CD14-positive monocyte (primary cell): ENCODE results near the gene TTF1. TPM values are rescaled to one million over a fixed set of nuclear protein-coding genes. Genes with fewer than 3 reads are reported as not detected.
A peak's percentile ranks its signal among the peaks of the same experiment; 100 is the strongest.

Source experiments
- DNase-seq, 3 donors: peaks; one replicate each; pipeline ENCODE4 v3.0.0-alpha.2; 2011 to 2022
- H2AFZ ChIP-seq: 2 replicates; pipeline ENCODE4 v1.6.0; 2012; ENCODE audit warnings: mild to moderate bottlenecking, low read depth, low read length, inconsistent platforms; ENCODE audit not compliant: insufficient read depth, poor library complexity, severe bottlenecking
- H3K27ac ChIP-seq, 2 donors: 1 replicate in 1 of 2; 2 replicates in 1 of 2; pipeline ENCODE4 v1.5.1; 2012 to 2013; ENCODE audit warnings: low read length in 2 of 2, control low read depth in 1 of 2, inconsistent platforms in 1 of 2, low read depth in 1 of 2, mild to moderate bottlenecking in 1 of 2
- H3K27me3 ChIP-seq, 2 donors: one replicate each; pipeline versions ENCODE4 v1.6.0 to v1.6.1; 2011 to 2013; ENCODE audit warnings: low read length in 2 of 2; ENCODE audit not compliant: control insufficient read depth in 2 of 2, insufficient read depth in 2 of 2
- H3K36me3 ChIP-seq, 2 donors: replicated peaks in 1 of 2; 1 replicate in 1 of 2; 2 replicates in 1 of 2; pipeline versions ENCODE4 v1.5.1 to v1.6.1; 2012 to 2013; ENCODE audit warnings: low read length in 2 of 2, control low read depth in 1 of 2, inconsistent platforms in 1 of 2, mild to moderate bottlenecking in 1 of 2; ENCODE audit not compliant: insufficient read depth in 2 of 2, control insufficient read depth in 1 of 2
- H3K4me1 ChIP-seq, 2 donors: 1 replicate in 1 of 2; 2 replicates in 1 of 2; pipeline versions ENCODE4 v1.5.1 to v1.6.1; 2012 to 2013; ENCODE audit warnings: low read length in 2 of 2, control low read depth in 1 of 2, inconsistent platforms in 1 of 2, mild to moderate bottlenecking in 1 of 2, moderate library complexity in 1 of 2; ENCODE audit not compliant: insufficient read depth in 2 of 2, control insufficient read depth in 1 of 2
- H3K4me2 ChIP-seq: replicated peaks from 2 replicates; pipeline ENCODE3; 2012; ENCODE audit warnings: low read length, moderate library complexity, mild to moderate bottlenecking; ENCODE audit not compliant: poor library complexity, severe bottlenecking; ENCODE audit errors: extremely low read depth
- H3K4me3 ChIP-seq, 3 experiments: fragments of 200-600 bp in 1 of 3; sonication (generic) in 1 of 3; replicated peaks in 1 of 3; 1 replicate in 2 of 3; 2 replicates in 1 of 3; pipeline ENCODE4 v1.5.1; 2011 to 2013; ENCODE audit warnings: low read length in 3 of 3, mild to moderate bottlenecking in 3 of 3, control low read depth in 2 of 3, low read depth in 2 of 3, inconsistent platforms in 1 of 3, moderate library complexity in 1 of 3
- H3K79me2 ChIP-seq: 2 replicates; pipeline ENCODE4 v1.6.0; 2012; ENCODE audit warnings: mild to moderate bottlenecking, control low read depth, inconsistent platforms, low read length, moderate library complexity; ENCODE audit not compliant: insufficient read depth
- H3K9ac ChIP-seq: 2 replicates; pipeline ENCODE4 v1.6.0; 2017; ENCODE audit warnings: low read length, mild to moderate bottlenecking; ENCODE audit not compliant: insufficient read depth, poor library complexity, severe bottlenecking
- H3K9me3 ChIP-seq, 2 donors: replicated peaks in 1 of 2; 1 replicate in 1 of 2; 2 replicates in 1 of 2; pipeline versions ENCODE4 v1.5.1 to v1.6.1; 2012 to 2013; ENCODE audit warnings: low read length in 2 of 2, control low read depth in 1 of 2; ENCODE audit not compliant: control insufficient read depth in 1 of 2, insufficient read depth in 1 of 2
- H4K20me1 ChIP-seq: 2 replicates; pipeline ENCODE4 v1.6.0; 2012; ENCODE audit warnings: mild to moderate bottlenecking, low read length, control low read depth, moderate library complexity; ENCODE audit not compliant: insufficient read depth
- H3K27ac Mint-ChIP-seq, 7 donors: one replicate each; pipeline ENCODE4 v1.8.0; 2020; ENCODE audit warnings: mild to moderate bottlenecking in 7 of 7, mixed read lengths in 7 of 7, moderate library complexity in 6 of 7, inconsistent platforms in 2 of 7
- H3K27me3 Mint-ChIP-seq, 3 donors: one replicate each; pipeline ENCODE4 v1.8.0; 2021 to 2022; ENCODE audit warnings: low read depth in 3 of 3, mild to moderate bottlenecking in 3 of 3, mixed read lengths in 3 of 3, moderate library complexity in 3 of 3, inconsistent platforms in 1 of 3
- H3K36me3 Mint-ChIP-seq, 2 donors: one replicate each; pipeline ENCODE4 v1.8.0; 2020; ENCODE audit warnings: mixed read lengths in 2 of 2, inconsistent platforms in 1 of 2, mild to moderate bottlenecking in 1 of 2
- H3K4me1 Mint-ChIP-seq: one replicate; pipeline ENCODE4 v1.8.0; 2020; ENCODE audit warnings: mild to moderate bottlenecking, mixed read lengths
- H3K4me3 Mint-ChIP-seq, 2 donors: one replicate each; pipeline ENCODE4 v1.8.0; 2020; ENCODE audit warnings: mild to moderate bottlenecking in 2 of 2, mixed read lengths in 2 of 2, moderate library complexity in 1 of 2
- H3K9me3 Mint-ChIP-seq, 7 donors: one replicate each; pipeline ENCODE4 v1.8.0; 2020 to 2022; ENCODE audit warnings: mixed read lengths in 7 of 7, mild to moderate bottlenecking in 6 of 7, moderate library complexity in 6 of 7, inconsistent platforms in 2 of 7
- WGBS: methylation state at CpG from one replicate; pipeline ENCODE4 v1.1.5; 2013; ENCODE audit warnings: missing lambda C conversion rate; ENCODE audit not compliant: insufficient coverage; 5-methylcytosine and 5-hydroxymethylcytosine counted together
- intact Hi-C, 2 donors: fragments of 100-400 bp; cut with micrococcal nuclease; formaldehyde crosslinking; loops; one replicate each; pipeline versions ENCODE4 v1.15.0 to v1.15.1; 2023
- polyA plus RNA-seq, 3 donors: library from polyadenylated mRNA; depleted of rRNA in 1 of 3; unstranded in 2 of 3; stranded (reverse) in 1 of 3; fragments of 300-500 nt in 2 of 3; fragments of >200 nt in 1 of 3; fragmentation: Illumina TruSeq in 2 of 3; gene quantifications; 1 replicate in 2 of 3; 2 replicates in 1 of 3; pipeline ENCODE4 v1.2.3, GENCODE V29; 2012 to 2021
- TF ChIP-seq, protein P1 (sequence below): fragments of 200-600 bp; IDR thresholded peaks from one replicate; pipeline ENCODE4 v1.8.0; 2022; ENCODE audit warnings: antibody characterized with exemption, mild to moderate bottlenecking

Gene TTF1
- polyA plus RNA-seq, 3 donors, result 2.2 to 5.8 (median 4.1) TPM

GRCh38 chr9:132354637-132355355, 51.8 kb downstream of the TTF1 start, which contains the start of gene SETX:
SETX (minus strand) TSS chr9:132354986; CDS start chr9:132349428, 5,558 bp downstream.
- WGBS, result under 1% methylated on average over 80 of the region's 82 CpGs
- H3K4me1 Mint-ChIP-seq, result peaks cover 56% of the 10 kb centered on the region
- TF ChIP-seq, protein P1, sequence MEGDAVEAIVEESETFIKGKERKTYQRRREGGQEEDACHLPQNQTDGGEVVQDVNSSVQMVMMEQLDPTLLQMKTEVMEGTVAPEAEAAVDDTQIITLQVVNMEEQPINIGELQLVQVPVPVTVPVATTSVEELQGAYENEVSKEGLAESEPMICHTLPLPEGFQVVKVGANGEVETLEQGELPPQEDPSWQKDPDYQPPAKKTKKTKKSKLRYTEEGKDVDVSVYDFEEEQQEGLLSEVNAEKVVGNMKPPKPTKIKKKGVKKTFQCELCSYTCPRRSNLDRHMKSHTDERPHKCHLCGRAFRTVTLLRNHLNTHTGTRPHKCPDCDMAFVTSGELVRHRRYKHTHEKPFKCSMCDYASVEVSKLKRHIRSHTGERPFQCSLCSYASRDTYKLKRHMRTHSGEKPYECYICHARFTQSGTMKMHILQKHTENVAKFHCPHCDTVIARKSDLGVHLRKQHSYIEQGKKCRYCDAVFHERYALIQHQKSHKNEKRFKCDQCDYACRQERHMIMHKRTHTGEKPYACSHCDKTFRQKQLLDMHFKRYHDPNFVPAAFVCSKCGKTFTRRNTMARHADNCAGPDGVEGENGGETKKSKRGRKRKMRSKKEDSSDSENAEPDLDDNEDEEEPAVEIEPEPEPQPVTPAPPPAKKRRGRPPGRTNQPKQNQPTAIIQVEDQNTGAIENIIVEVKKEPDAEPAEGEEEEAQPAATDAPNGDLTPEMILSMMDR, result no peak

GRCh38 chr9:132351404-132352045, 55.1 kb downstream of the TTF1 start:
- Mint-ChIP-seq H3K4me3 (peak overlapping the region; percentile 59 to 64), H3K4me1 (peaks cover 55% of the 10 kb centered on the region), H3K36me3 (peaks cover 48 to 65% of the 10 kb centered on the region in 2 donors), H3K27ac (peak overlapping the region; percentile 77 to 98 (median 92)), H3K27me3 (no peaks in the 10 kb centered on the region), H3K9me3 (peaks cover 0 to 4% (median 2%) of the 10 kb centered on the region in 7 donors)
- Histone ChIP-seq H3K4me2 (peak overlapping the region; percentile 73), H3K9me3 (no peaks in the 10 kb centered on the region), H2AFZ (no peak overlapping the region), H3K79me2 (peaks cover 83% of the 10 kb centered on the region), H3K4me1 (peaks cover 50 to 60% of the 10 kb centered on the region in 2 donors), H3K27me3 (no peaks in the 10 kb centered on the region), H4K20me1 (peaks cover 74% of the 10 kb centered on the region), H3K27ac (peak overlapping the region in 1 of 2 donors; percentile 96), H3K9ac (peak overlapping the region; percentile 16), H3K4me3 (peak overlapping the region; percentile 31 to 67 (median 37)), H3K36me3 (peaks cover 51 to 62% of the 10 kb centered on the region in 2 donors)
- intact Hi-C loops, result loop anchor here (5.0 to 10.0 kb wide), 2 partner anchors 36 to 1077 kb away; partner anchors contain the start of gene FAM78A (in 1 of the 2)
- TF ChIP-seq, protein P1, result no peak
- DNase-seq, result no peak
- WGBS, result no CpG with 5 or more reads among the region's 3 CpGs

More at GRCh38 chr9:132354637-132355355, 51.8 kb downstream of the TTF1 start, which contains the start of gene SETX:
- H3K9me3 Mint-ChIP-seq, result peaks cover 0 to 6% (median 4%) of the 10 kb centered on the region in 7 donors
- peak within 1 kb of the TSS; percentile 99 for H3K4me2 ChIP-seq
- peak within 1 kb of the TSS; percentile 77 to 96 for H3K27ac ChIP-seq
- H3K27me3 Mint-ChIP-seq, result no peaks in the 10 kb centered on the region
- peaks cover 53 to 59% of the 10 kb centered on the region in 2 donors for H3K4me1 ChIP-seq
- peaks cover 20 to 29% of the 10 kb centered on the region in 2 donors for H3K36me3 ChIP-seq
- no peaks in the 10 kb centered on the region for H3K9me3 ChIP-seq
- peaks cover 24 to 34% of the 10 kb centered on the region in 2 donors for H3K36me3 Mint-ChIP-seq
- peak; percentile 97 to 98 (median 97) for DNase-seq
- no peaks in the 10 kb centered on the region for H3K27me3 ChIP-seq
- H4K20me1 ChIP-seq, result peaks cover 41% of the 10 kb centered on the region
- peak within 1 kb of the TSS; percentile 100 for H3K9ac ChIP-seq
- intact Hi-C loops, result loop anchor here (2.0 to 10.0 kb wide), 4 partner anchors 33 to 1080 kb away; partner anchors contain the start of genes FAM78A (in 1 of the 2) and TTF1 (in 1 of the 2)
- peak within 1 kb of the TSS; percentile 54 to 98 (median 94) for H3K4me3 ChIP-seq
- H3K4me3 Mint-ChIP-seq, result peak within 1 kb of the TSS; percentile 95
- peak within 1 kb of the TSS; percentile 85 for H2AFZ ChIP-seq
- H3K27ac Mint-ChIP-seq, result peak within 1 kb of the TSS; percentile 93 to 99 (median 97)
- H3K79me2 ChIP-seq, result peaks cover 50% of the 10 kb centered on the region
